Pancreas (tissue), 10 donors: ENCODE data around the gene WDR7. TPM values are rescaled to one million over a fixed set of nuclear protein-coding genes. Genes with fewer than 3 reads are reported as not detected.

Source experiments
- ATAC-seq, 4 donors: fragments of 200-7000 bp; cut with Tn5 transposase; one replicate each; pipeline versions ENCODE4 v1.8.0 to v1.9.1; 2020; ENCODE audit warnings: mild to moderate bottlenecking in 4 of 4, moderate library complexity in 4 of 4
- DNase-seq, 6 donors: peaks; one replicate each; pipeline ENCODE4 v3.0.0-alpha.2; 2020
- FAIRE-seq: peaks from 2 replicates; lab custom pipeline; 2012; peaks lifted over from hg19 to GRCh38; lab: Jason Lieb, UNC
- H3K27ac ChIP-seq, 4 donors: fragments of 200-600 bp; sonication (generic); 1 replicate in 3 of 4; 2 replicates in 1 of 4; pipeline versions ENCODE4 v1.5.0 to v1.8.0; 2020
- H3K27me3 ChIP-seq, 4 donors: fragments of 200-600 bp; one replicate each; pipeline ENCODE4 v1.8.0; 2021
- H3K36me3 ChIP-seq, 3 donors: fragments of 200-600 bp; sonication (generic) in 1 of 3; one replicate each; pipeline versions ENCODE4 v1.5.0 to v1.8.0; 2020 to 2021
- H3K4me1 ChIP-seq, 3 donors: fragments of 200-600 bp; one replicate each; pipeline ENCODE4 v1.8.0; 2021
- H3K4me3 ChIP-seq, 4 donors: fragments of 200-600 bp; sonication (generic) in 2 of 4; one replicate each; pipeline versions ENCODE4 v1.5.0 to v1.8.0; 2020 to 2021
- H3K9me3 ChIP-seq, 4 donors: fragments of 200-600 bp; one replicate each; pipeline ENCODE4 v1.8.0; 2021
- WGBS, 2 donors: extraction: QIAGEN DNeasy Blood & Tissue Kit; methylation state at CpG; one replicate each; pipeline ENCODE4 v1.1.7; 2013; 5-methylcytosine and 5-hydroxymethylcytosine counted together
- intact Hi-C, 3 donors: fragments of 100-400 bp; cut with DNase I; formaldehyde crosslinking; loops; one replicate each; pipeline versions ENCODE4 v1.11.1 to v1.14.2; 2022
- polyA plus RNA-seq, 2 donors: library from polyadenylated mRNA; stranded (reverse); fragments of 200-250 nt; gene quantifications; one replicate each; pipeline ENCODE4 v1.2.3, GENCODE V29; 2013
- total RNA-seq, 6 donors: library from RNA; stranded (reverse); fragmentation: NEBNext Ultra II Directional in 4 of 6; extraction: Animal tissue kit (Norgen Biotek cat#: 25700) in 4 of 6; gene quantifications; one replicate each; pipeline versions ENCODE4 v1.2.1 to v1.2.4, GENCODE V29; 2021 to 2023
- TF ChIP-seq, protein P1 (sequence below), 4 donors: fragments of 200-600 bp; sonication (generic) in 3 of 4; IDR thresholded peaks; one replicate each; pipeline versions ENCODE4 v1.5.0 to v1.8.0; 2021; ENCODE audit warnings: antibody characterized with exemption in 4 of 4
- donor health status: healthy with polysubstance abuse.
- donor health status: DM: no; HTN: no; CAD: no; lungs with moderate emphysema.
- donor health status: DM: no; HTN: no; CAD: no.
- donor health status: control.
- donor health status: control.
- donor health status: Bipolar disorder and iron deficiency.
- donor health status: DM: yes; HTN: yes; CAD: no.
- donor health status: DM: no; HTN: no; CAD: no.
- donor health status: DM: no; HTN: no; CAD: no.
- donor health status: DM: yes; HTN: yes; CAD: no.

The WDR7 gene
- total and polyA plus RNA-seq, 8 donors: 2.5 to 14.4 (median 10.3) TPM

- intact Hi-C loops: no loop called here
- H3K27me3 ChIP-seq: no peaks in the 10 kb centered on the region
- H3K27ac ChIP-seq: no peak overlapping the region
- WGBS, 2 donors: 33 to 43% methylated on average over 2 of the region's 2 CpGs
- no peak for FAIRE-seq
- no peak for DNase-seq
- H3K9me3 ChIP-seq: no peaks in the 10 kb centered on the region
- H3K36me3 ChIP-seq: no peaks in the 10 kb centered on the region
- H3K4me3 ChIP-seq: no peak overlapping the region
- peak in 3 of 4 donors; percentile 38 to 63 (median 63) for ATAC-seq
- TF ChIP-seq, protein P1, sequence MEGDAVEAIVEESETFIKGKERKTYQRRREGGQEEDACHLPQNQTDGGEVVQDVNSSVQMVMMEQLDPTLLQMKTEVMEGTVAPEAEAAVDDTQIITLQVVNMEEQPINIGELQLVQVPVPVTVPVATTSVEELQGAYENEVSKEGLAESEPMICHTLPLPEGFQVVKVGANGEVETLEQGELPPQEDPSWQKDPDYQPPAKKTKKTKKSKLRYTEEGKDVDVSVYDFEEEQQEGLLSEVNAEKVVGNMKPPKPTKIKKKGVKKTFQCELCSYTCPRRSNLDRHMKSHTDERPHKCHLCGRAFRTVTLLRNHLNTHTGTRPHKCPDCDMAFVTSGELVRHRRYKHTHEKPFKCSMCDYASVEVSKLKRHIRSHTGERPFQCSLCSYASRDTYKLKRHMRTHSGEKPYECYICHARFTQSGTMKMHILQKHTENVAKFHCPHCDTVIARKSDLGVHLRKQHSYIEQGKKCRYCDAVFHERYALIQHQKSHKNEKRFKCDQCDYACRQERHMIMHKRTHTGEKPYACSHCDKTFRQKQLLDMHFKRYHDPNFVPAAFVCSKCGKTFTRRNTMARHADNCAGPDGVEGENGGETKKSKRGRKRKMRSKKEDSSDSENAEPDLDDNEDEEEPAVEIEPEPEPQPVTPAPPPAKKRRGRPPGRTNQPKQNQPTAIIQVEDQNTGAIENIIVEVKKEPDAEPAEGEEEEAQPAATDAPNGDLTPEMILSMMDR (IDR thresholded peaks at IDR 0.05): no peak
- H3K4me1 ChIP-seq: no peaks in the 10 kb centered on the region
These were observed 11.7 kb downstream of the WDR7 start for GRCh38 chr18:56662902-56663301.

- intact Hi-C loops: no loop called here
- DNase-seq (no peak), FAIRE-seq (no peak), ATAC-seq (no peak)
- Histone ChIP-seq H3K4me3 (no peak overlapping the region), H3K4me1 (peaks cover 0 to 8% (median 3%) of the 10 kb centered on the region in 3 donors), H3K9me3 (no peaks in the 10 kb centered on the region), H3K27me3 (no peaks in the 10 kb centered on the region), H3K27ac (no peak overlapping the region), H3K36me3 (no peaks in the 10 kb centered on the region)
- TF ChIP-seq, protein P1 (IDR thresholded peaks at IDR 0.05): no peak
- 79 to 84% methylated on average over 8 of the region's 8 CpGs for WGBS, 2 donors
These were observed 21.2 kb downstream of the WDR7 start for GRCh38 chr18:56672391-56672790.

DNA sequence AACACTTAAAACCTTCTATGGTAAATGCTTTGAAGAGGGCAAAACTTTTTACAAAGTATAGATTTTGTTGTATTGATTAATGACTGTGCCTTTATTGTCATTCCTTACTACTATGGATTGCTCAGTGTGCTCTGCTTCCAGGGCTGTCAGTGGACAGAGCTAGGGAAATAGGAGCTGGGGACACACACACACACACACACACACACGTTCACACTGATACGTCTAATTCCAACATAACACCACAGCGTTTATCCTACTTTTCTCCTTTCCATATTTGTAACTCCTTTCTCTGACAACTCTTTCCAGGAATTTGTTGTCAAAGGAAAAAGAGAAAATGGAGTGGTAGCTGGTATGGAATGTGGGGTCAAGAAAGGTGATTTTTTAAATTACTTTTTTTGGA is 21.8 kb downstream of the WDR7 start:
- no peak overlapping the region for H3K4me3 ChIP-seq
- no peak for DNase-seq
- FAIRE-seq: no peak

DNA sequence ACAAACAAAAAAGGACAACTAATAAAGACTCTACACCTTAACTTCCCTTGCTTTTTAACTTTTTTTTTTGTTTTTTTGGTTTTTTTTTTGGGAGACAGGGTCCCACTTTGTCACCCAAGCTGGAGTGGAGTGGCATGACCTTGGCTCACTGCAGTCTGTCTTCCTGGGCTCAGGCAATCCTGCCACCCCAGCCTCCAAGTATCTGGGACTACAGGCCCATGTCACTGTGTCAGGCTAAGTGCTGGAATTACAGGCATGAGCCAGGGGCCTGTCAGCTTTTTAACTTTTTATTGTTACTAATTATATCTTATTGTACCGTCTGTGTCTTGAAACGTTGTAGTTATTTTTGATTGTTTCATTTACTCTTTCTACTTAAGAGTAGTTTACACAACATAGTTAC is 25.5 kb downstream of the WDR7 start:
- Histone ChIP-seq H3K9me3 (no peaks in the 10 kb centered on the region), H3K4me1 (no peaks in the 10 kb centered on the region), H3K4me3 (no peak overlapping the region), H3K36me3 (no peaks in the 10 kb centered on the region), H3K27me3 (no peaks in the 10 kb centered on the region), H3K27ac (no peak overlapping the region)
- FAIRE-seq (no peak), ATAC-seq (no peak), DNase-seq (no peak)
- TF ChIP-seq, protein P1 (IDR thresholded peaks at IDR 0.05): no peak
- WGBS, 2 donors: 37 to 43% methylated on average over 2 of the region's 2 CpGs
- intact Hi-C loops: no loop called here

More for the DNA sequence above, 21.8 kb downstream of the WDR7 start:
- Histone ChIP-seq H3K9me3 (no peaks in the 10 kb centered on the region), H3K27ac (no peak overlapping the region), H3K4me1 (peaks cover 0 to 8% (median 3%) of the 10 kb centered on the region in 3 donors), H3K27me3 (no peaks in the 10 kb centered on the region), H3K36me3 (no peaks in the 10 kb centered on the region)
- no peak for ATAC-seq
- intact Hi-C loops: no loop called here
- 76 to 79% methylated on average over 3 of the region's 3 CpGs for WGBS, 2 donors
- TF ChIP-seq, protein P1 (IDR thresholded peaks at IDR 0.05): no peak

DNA sequence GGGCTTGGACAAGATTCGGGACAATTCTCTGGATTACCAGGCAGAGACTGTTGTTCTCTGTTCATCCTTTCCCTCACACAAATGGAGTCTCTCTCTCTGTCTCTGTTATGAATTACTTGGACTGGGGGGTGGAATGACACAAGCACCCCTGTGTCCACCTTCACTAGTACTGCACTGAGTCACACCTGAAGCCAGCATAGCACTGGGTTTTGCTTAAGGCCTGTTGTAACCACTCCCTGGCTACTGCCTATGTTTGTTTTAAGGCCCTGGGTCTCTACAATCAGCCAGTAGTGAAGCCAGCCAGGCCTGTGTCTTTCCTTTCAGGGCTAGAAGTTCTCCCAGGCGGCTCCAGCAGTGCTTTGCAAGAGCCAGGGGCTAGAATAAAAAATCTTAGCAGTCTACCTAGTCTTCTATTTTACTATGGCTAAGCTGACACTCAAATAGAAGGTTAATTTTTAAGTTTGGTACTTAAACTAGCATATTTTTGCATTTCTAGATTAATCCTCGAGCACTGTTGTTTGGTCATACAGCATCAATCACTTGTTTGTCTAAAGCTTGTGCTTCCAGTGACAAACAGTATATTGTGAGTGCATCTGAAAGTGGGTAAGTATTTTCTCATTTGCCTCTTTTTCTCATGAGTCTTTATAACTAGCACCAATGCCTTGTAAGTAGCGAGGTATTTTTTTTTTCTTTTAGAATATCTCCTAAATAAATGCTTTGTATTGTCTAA is 27.8 kb downstream of the WDR7 start:
- no peak overlapping the region for H3K4me3 ChIP-seq
- H3K4me1 ChIP-seq: no peaks in the 10 kb centered on the region
- peaks cover 0 to 7% (median 0%) of the 10 kb centered on the region in 3 donors for H3K36me3 ChIP-seq
- H3K9me3 ChIP-seq: no peaks in the 10 kb centered on the region
- H3K27ac ChIP-seq: no peak overlapping the region
- FAIRE-seq: no peak
- H3K27me3 ChIP-seq: no peaks in the 10 kb centered on the region
- intact Hi-C loops: no loop called here
- TF ChIP-seq, protein P1 (IDR thresholded peaks at IDR 0.05): no peak
- no peak for ATAC-seq
- 77 to 86% methylated on average over 4 of the region's 4 CpGs for WGBS, 2 donors
- DNase-seq: no peak
